NOMO-1 treated with DMSO at 0.1 percent for 48 hours (cell line): ENCODE results near the gene ZNF670.
A peak's percentile ranks its signal among the peaks of the same experiment; 100 is the strongest.

Experiments
- DNase-seq: peaks from one replicate; lab custom pipeline; 2025; ENCODE audit not compliant: unreplicated experiment; lab: John Stamatoyannopoulos, UW

Gene ZNF670

GRCh38 chr1:247104965-247105364, 26.4 kb upstream of the ZNF670 start:
- no peak for DNase-seq

GRCh38 chr1:247103859-247104591, 25.4 kb upstream of the ZNF670 start, which contains the start of gene ZNF669:
ZNF669 (minus strand) TSS chr1:247104356; CDS start chr1:247104199, 157 bp downstream.
- peak; percentile 96 for DNase-seq

GRCh38 chr1:247102381-247102780, 23.8 kb upstream of the ZNF670 start:
- no peak for DNase-seq

GRCh38 chr1:247100676-247101279, 22.2 kb upstream of the ZNF670 start:
- DNase-seq, result no peak

GRCh38 chr1:247096958-247097357, 18.3 kb upstream of the ZNF670 start:
- DNase-seq, result no peak

- DNase-seq, result no peak
These were observed 17.9 kb upstream of the ZNF670 start for GRCh38 chr1:247096544-247096943.

GRCh38 chr1:247096112-247096511, 17.5 kb upstream of the ZNF670 start:
- DNase-seq, result no peak

- DNase-seq, result no peak
These were observed 11.8 kb upstream of the ZNF670 start for GRCh38 chr1:247090455-247090854.

GRCh38 chr1:247089616-247090375, 11.2 kb upstream of the ZNF670 start:
- DNase-seq, result no peak

GRCh38 chr1:247088967-247089366, 10.4 kb upstream of the ZNF670 start:
- DNase-seq, result no peak

- no peak for DNase-seq
These were observed 8.6 kb upstream of the ZNF670 start for GRCh38 chr1:247087256-247087655.

GRCh38 chr1:247085310-247085709, 6.7 kb upstream of the ZNF670 start:
- no peak for DNase-seq

GRCh38 chr1:247084771-247085170, 6.2 kb upstream of the ZNF670 start:
- DNase-seq, result no peak

GRCh38 chr1:247079141-247079874, 697 bp upstream of the ZNF670 start:
- DNase-seq, result peak; percentile 24

GRCh38 chr1:247077876-247078257, 744 bp downstream of the ZNF670 start:
- DNase-seq, result peak; percentile 12

GRCh38 chr1:247077213-247077612, 1.4 kb downstream of the ZNF670 start:
- no peak for DNase-seq

- no peak for DNase-seq
These were observed 8.0 kb downstream of the ZNF670 start for GRCh38 chr1:247070645-247071044.

- DNase-seq, result no peak
These were observed 14.3 kb downstream of the ZNF670 start for GRCh38 chr1:247064304-247064703.

- DNase-seq, result no peak
These were observed 17.8 kb downstream of the ZNF670 start for GRCh38 chr1:247060771-247061170.

GRCh38 chr1:247056071-247056470, 22.5 kb downstream of the ZNF670 start:
- no peak for DNase-seq

GRCh38 chr1:247054992-247055415, 23.6 kb downstream of the ZNF670 start:
- no peak for DNase-seq
